NCI-H460 (cell line): ENCODE measurements around the gene TCHHL1. TPM values are rescaled to one million over a fixed set of nuclear protein-coding genes. Genes with fewer than 3 reads are reported as not detected.

Source experiments
- DNase-seq: peaks from one replicate; pipeline ENCODE4 v3.0.0-alpha.2; 2016; ENCODE audit warnings: low read depth; ENCODE audit errors: extremely low read depth
- small RNA-seq, 2 experiments: library from RNA; depleted of rRNA; stranded (forward); fragments of <200 nt; gene quantifications; one replicate each; pipeline ENCODE3, GENCODE V24; 2014
- total RNA-seq: library from RNA; depleted of rRNA; stranded (reverse); fragments of >200 nt; shearing (Covaris generic); gene quantifications from 2 replicates; pipeline ENCODE4 v1.2.3, GENCODE V29; 2014; rRNA removed

Gene TCHHL1
- total RNA-seq, 1 experiment from 2014 or later: not detected

DNA sequence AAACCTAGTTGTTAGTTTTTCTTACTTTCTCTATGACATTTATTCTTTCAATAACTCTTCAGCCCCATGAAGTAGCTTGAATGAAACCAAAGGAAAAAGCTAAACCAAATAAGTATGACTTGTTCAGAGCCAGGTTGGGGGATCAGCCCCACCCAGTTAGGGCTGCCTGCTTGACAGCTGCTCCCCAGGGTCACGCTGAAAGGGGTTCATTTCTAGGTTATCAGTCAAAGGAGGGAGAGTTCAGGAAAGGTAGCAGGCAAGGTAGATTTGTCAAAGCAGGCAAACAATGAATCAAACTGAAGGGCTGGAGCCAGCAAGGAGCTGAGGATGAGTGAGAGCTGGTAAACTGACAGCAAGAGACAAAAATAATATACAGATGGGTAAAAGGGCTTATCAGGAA, 49.0 kb downstream of the TCHHL1 start:
- no peak for DNase-seq

DNA sequence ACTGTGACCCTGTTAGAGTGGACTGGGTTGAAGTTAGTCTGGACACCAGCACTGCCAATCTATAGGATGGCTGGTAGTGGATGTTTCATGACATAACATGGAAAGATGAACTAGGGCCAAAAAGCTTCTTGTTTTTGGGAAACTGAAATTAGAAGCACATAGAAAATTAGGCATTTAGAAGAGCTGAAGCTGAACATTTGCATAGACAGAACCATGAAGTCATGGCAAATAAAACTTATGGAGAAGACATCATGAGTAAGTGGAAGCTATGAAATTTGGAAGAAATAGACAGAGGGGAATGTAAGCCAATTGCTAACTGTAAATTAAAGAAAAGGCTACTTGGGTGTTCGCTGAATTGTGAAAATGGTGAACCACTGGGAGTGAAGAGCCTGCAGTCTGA, 49.4 kb downstream of the TCHHL1 start:
- no peak for DNase-seq

DNA sequence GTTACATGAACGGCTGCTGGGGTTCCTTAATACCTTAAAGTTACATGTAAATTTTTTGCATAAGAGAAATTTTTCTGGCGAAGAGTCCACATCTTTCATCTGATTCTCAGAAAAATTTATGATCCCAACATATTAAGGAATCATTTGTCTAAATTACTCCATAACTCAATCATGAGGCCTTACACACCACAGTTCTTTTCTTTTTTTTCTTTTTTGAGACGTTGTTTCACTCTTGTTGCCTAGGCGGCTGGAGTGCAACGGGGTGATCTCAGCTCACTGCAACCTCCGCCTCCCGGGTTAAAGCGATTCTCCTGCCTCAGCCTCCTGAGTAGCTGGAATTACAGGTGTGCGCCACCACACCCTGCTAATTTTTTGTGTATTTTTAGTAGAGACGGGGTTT, 50.0 kb downstream of the TCHHL1 start:
- DNase-seq: no peak

- peak; percentile 91 for DNase-seq
Measured at GRCh38 chr1:152036267-152037216, 52.3 kb downstream of the TCHHL1 start, which contains the start of gene S100A11. Gene S100A11, minus strand, starts transcription at chr1:152037004. Its CDS starts 89 bp downstream, at chr1:152036915.

DNA sequence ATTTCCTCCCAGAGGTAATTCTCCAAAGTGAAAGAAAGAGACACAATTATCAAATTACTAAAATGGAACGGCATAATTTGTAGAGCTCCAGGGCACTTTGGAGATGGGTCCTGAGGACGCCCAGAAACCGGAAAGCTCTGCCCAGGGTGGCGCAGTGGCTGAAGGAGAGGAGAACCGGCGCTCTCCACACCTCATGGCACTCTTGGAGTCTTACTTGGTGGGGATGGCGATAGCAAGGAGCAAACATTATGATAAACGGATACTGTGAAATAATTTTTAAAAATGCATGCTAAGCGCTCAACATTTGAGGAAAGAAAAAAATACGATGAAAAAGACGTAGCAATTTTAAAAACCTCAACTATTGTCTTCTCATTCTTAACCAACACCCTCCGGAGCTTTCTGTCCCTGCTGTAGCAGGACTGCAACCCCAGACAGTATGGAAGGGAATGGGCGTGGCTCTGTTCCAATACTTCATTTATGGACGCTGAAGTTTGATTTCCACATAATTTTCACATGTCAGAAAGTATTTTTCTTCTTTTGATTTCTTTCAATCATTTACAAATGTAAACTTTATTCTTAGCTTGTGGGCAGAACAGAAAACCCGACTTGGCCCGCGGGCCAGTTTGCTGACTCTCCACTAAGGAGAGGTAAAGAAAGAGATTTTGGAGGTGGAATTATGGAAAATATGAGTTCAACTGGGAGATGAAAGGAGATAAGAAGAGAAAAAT, 53.2 kb downstream of the TCHHL1 start:
- DNase-seq: no peak

DNA sequence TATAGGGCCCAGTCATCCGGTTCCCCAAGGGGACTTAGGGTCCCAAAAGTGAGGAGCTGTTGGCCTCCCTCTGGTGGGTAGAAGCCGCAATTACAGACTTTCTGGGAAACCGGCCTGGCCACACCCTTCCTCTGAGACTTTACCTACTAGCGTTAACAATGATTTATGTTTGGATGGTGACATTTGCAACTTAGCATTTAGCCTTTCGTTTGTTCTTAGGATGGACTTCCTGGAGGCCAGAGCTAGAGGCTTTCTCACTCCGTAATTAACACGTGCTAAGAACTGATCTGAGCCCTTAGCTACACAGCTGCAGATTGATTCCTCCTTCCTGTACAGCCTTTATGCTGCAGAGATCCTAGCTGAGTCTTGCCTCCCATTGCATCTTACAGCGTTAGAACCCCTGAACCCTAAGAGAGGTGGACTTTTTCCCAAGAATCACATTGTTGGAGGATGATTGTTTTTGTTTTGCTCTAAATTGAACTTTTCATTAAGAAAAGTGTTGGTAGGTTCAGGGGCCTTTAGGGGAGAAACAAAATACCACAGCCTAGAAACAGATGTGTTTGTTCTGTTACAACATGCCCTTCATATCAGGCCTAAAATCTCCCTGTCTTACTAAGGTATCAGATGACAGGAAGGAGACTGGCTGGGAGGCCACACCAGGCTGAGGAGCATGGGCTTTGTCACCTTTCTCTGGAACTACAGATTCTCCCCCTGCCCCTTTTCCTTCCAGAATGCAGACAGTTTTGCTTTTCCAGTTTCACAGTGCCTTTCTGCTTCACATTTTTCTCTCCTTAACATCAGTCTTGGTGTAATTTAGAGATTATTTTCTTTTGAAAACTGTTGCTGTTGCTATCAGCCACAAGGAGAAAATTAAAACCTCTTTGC, 54.0 kb downstream of the TCHHL1 start:
- peak; percentile 85 for DNase-seq

DNA sequence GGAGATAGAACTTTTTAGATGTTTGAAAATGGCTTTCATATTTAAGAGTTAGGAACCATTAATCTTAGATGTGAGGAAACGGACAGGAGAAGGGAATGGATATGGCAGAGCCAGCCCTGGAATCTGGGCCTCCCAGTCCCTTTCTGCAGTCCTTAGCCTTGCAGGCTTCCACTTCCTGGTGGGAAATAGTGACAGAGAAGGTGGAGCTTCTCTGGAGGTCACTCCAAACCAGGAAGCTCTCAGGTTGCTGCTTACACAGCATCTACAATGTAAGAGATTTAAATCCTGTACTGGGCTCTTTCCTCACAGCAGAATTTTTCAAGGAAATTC, 54.6 kb downstream of the TCHHL1 start:
- no peak for DNase-seq

Small RNA genes within 50 kb of the gene (small RNA-seq; reads per million reads assigned to genes)
- 0 reads per million in 2 experiments for gene SPTLC1P4

Other genes with a start within 250 kb of the TCHHL1 start
- gene C2CD4D, start 249.2 kb downstream of the TCHHL1 start, total RNA-seq: not detected in 2 replicates
- not detected in 2 replicates for gene THEM5, start 235.4 kb downstream of the TCHHL1 start, total RNA-seq
- gene THEM4, start 179.6 kb downstream of the TCHHL1 start, total RNA-seq: 31.3 and 39.7 TPM in 2 replicates
- gene S100A10, start 95.2 kb downstream of the TCHHL1 start, total RNA-seq: 373 and 385 TPM in 2 replicates
- gene S100A11, start 52.1 kb downstream of the TCHHL1 start, total RNA-seq: 879 and 977 TPM in 2 replicates
- gene TCHH, start 26.4 kb upstream of the TCHHL1 start, total RNA-seq: 0.02 and 0.03 TPM in 2 replicates
- not detected in 2 replicates for gene RPTN, start 70.2 kb upstream of the TCHHL1 start, total RNA-seq
- not detected in 2 replicates for gene HRNR, start 135.1 kb upstream of the TCHHL1 start, total RNA-seq
- gene FLG, start 236.2 kb upstream of the TCHHL1 start, total RNA-seq: not detected in 2 replicates